Stimulated activated CD4-positive, alpha-beta T cell treated with anti-CD3 and anti-CD28 coated beads, Interleukin-1b, Interleukin-23, amount 100 ng/mL, for 1 hour (primary cell): Measurements from ENCODE around the gene KIF3C.
"Not testable (repeated sequence)": the region's sequence is repeated elsewhere in the genome, so short reads cannot be mapped to it uniquely, and the experiment has no call there.

ENCODE experiments used
- DNase-seq, 2 donors: peaks; one replicate each; pipeline ENCODE4 v3.0.0-alpha.2; 2020; ENCODE audit warnings: low read depth in 2 of 2

Gene KIF3C

DNA sequence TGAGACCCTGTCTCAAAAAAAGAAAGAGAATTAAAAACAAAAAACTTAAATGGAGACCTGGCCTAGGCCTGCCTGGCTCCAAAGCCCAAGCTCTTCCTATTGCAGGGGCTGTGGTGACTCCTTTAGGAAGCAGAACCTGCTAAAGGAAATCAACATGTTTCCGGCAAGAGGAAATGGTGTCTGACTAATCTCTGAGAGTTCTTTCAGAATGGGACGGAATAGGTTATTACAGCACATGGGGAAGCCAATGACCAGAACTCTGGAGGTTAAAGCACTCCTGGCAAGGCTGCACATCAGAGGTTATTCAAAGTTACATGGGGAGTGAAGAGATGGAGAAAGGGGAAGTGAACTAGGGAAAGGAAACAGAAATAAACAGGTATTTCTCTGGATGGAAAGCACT is 21.4 kb downstream of the KIF3C start:
- DNase-seq, result no peak

GRCh38 chr2:25960396-25960795 is 21.9 kb downstream of the KIF3C start:
- DNase-seq, result no peak

DNA sequence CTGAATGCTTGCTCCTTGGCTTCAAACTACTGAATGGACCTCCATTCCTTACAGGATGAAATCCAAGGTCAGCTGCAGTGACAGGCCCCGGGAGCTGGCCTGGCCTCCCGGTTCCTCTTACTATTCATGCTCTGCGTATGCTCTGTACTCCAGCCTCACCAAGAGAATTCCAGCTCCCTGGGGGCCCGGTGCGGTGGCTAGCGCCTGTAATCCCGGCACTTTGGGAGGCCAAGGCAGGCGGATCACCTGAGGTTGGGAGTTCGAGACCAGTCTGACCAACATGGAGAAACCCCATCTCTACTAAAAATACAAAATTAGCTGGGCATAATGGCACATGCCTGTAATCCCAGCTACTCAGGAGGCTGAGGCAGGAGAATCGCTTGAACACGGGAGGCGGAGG is 23.7 kb downstream of the KIF3C start:
- not testable (repeated sequence) for DNase-seq

GRCh38 chr2:25957743-25958142 is 24.6 kb downstream of the KIF3C start:
- no peak for DNase-seq

DNA sequence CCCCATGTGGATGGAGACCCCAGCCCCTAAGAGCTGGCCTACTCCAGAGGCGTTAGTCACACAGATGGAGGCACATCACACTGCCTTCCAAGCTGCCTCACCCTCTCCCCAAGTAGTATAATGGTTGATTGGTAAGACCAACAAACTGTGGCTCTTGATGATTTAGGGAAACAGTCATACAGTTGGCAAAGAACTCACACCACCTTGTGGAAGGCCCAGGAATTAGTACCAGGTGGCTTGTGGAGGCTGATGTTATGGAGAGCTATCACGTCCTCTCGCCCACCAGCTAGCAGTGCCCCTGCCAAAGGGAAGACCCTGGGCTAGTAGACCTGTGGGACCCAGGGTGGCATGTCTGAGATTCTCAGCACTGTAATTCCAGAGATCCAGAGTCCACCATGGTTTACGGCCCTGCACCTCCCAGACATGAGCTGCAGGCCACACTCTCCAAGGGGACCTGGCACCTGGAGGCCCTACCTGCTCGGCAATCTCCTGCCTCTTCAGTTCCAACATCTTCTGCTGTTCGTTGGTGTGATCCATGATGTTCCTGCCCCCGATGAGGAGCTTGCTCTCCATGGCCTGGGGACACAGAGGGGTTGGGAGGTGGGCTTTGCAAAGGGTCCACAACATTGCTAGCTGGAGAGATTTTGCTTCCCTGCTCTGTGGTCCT is 26.3 kb downstream of the KIF3C start:
- no peak for DNase-seq

- DNase-seq, result no peak
Observed at GRCh38 chr2:25955036-25955435, 27.3 kb downstream of the KIF3C start.

- DNase-seq, result no peak
Observed at GRCh38 chr2:25954199-25954752, 28.0 kb downstream of the KIF3C start.

- DNase-seq, result peak; percentile 29 to 51
Observed at GRCh38 chr2:25951071-25951547, 31.2 kb downstream of the KIF3C start.

DNA sequence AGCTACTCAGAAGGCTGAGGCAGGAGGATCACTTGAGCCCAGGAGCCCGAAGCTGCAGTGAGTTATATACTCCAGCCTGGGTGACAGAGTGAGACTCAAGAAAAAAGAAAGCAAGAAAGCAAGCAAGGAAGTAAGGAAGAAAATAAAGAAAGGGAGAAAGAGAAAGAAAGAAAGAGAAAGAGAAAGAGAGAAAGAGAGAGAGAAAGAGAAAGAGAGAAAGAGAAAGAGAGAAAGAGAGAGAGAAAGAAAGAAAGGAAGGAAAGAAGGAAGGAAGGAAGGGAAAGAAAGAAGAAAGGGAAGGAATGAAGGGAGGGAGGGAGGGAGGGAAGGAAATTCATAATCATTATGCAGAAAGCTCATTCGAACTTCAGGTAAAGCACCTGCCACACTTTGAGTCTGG is 33.9 kb downstream of the KIF3C start:
- DNase-seq, result no peak

- no peak for DNase-seq
Observed at GRCh38 chr2:25941042-25941441, 41.3 kb downstream of the KIF3C start.

DNA sequence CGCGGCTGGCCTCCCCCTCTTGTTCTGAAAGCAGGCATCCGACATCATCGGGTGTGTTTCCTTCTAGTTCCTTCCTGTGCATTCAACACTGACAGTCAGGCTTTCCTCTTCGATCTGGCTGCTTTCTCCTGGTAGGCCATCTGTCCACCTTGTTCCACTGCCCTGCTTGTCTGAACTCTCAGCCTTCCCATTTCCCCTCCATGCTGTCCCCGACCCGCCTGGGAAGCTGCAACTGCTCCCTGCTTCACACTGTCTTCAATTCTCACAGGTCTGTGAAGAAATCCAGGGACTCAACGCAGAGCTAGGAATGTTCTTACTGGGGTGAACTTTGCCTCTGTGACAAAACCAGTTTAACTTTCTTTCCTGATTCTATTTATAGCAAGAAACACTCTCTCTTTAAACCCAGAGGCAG is 43.0 kb downstream of the KIF3C start:
- DNase-seq, result no peak

DNA sequence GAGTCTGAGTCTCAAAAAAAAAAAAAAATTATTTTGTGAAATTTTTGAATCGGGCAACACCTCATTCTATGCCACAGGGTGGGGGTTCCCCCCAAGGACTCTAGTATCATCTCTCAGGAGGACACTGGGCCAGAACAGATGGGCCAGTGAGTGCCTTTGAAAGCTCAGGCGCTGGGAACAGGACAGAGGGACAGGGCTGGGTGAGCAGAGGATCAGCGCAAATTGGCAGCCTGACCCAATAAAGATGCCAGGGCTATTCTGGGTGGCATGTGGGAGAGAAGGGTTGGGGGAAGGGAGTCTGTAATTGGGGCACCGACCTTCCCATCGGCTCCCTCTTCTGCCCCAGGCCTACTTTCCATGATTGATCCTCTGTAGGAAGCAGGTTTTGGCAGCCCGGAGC is 44.0 kb downstream of the KIF3C start:
- no peak for DNase-seq

DNA sequence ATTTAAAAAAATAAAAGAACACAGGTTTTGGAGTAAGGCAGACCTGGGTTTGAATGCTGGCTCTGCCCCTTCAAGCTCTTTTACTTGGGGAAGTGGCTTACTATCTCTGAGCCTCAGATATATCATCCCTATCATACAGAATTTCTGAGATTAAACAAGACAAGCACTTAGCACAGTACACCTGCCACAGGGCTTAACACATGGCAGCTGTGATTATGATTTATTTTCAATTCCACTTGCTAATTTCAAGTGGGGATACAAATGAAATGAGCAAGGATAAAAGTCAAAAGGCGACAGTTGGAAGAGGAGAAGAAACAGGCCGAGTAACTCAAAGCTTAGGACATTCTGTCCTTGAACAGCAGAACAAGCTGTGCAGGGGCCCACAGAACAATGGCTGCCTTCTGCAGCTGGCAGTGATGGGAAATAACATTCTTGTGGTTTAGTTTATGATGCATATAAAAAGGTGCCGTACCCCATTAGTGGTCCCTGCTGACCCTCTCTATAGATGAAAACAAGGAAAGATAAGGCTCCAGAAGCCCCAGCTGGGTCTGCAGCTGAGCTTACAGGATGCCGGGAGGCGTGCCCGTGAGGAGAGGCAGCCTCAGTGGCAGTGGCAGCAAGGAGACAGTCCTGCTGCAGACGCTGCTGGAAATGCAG is 45.3 kb downstream of the KIF3C start:
- no peak for DNase-seq

DNA sequence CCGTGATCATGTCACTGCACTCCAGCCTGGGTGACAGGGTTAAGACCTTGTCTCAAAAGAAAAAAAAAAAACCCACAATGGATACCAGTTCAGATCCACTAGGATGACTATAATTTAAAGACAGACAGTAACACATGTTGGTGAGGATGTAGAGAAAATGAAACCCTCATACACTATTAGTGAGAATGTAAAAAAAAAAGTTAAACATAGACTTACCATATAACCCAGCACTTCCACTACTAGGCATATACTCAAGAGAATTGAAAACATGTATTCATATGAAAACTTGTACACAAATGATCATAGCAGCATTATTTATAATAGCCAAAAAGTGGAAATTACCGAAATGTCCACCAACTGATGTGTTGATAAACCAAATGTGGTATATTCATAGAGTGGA is 48.7 kb downstream of the KIF3C start:
- DNase-seq, result no peak

DNA sequence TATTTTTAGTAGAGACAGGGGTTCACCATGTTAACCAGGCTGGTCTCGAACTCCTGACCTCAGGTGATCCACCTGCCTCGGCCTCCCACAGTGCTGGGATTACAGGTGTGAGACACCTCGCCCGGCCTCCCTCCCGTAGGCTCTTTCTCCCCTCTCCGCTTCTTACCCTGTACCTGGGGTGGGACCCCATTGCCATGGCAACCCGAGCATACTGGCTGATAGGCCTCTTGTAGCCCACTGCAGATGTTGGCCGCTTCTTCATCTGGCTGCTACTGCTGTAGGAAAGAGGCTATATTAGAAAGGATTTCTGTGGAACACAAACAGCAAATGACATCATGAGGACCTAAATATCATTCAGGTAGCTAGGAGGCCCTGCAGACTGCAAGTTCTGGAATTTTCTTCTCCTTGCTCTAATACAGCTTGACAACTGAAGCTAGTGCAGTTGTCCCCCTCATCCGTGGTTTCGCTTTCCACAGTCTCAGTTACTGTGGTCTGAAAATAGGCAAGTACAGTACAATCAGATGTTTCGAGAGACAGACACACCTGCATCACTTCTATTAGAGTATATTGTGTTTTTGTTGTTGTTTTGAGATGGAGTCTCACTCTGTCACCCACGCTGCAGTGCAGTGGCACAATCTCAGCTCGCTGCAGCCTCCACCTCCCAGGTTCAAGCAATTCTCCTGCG is 52.4 kb downstream of the KIF3C start:
- DNase-seq, result no peak

GRCh38 chr2:25928668-25929067 is 53.6 kb downstream of the KIF3C start:
- no peak for DNase-seq

DNA sequence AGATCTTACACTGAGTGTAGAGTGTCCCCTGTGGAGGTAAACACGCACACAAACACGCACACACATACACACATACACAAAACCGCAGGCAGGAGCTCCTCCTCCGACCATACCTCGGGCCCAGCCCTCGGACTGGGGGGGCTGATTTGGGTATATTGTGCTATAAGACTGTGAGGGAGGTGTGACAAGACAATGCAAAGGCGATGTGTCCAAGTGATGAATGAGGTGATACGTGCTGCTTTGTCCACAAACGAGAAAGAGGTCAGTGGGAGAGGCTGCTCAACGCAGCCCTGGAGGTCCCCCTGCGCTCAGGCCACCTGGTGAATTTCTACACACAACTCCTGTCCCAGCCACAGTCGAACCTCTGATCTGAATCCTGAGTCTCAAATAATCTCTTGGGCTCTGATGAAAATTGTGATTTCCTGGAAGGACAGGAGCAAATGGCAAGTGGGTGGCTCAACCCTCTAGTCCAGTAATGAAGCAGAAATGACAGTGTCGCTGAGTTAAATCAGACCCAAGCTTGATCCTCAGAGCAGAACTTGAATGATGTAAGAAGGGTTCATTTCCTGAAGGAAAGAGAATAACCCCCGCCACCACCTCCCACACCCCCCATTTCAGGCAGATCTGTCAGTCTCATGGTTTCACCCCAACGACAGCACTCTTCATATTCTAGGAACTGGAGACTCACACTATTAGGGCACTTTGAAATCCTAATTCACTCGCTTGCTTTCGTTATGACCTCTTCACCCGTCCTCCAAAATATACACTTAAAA is 55.1 kb downstream of the KIF3C start:
- no peak for DNase-seq

DNA sequence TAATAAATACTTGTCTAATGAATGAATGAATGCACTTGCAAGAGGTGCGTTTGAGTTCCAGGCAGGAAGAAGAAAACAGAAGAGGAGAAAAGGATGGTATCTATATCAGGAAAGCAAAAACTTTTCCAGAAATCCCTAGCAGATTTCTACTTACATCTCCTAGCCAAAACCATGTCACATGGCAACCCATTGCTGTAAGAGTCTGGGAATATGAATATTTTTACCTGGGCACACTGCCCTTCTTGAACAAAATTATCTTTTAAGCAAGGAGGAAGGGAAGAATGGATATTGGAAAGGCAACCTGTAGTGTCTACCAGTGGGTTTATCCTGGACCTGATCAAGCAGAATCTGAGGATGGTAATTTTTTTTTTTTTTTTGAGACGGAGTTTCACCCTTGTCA is 59.8 kb downstream of the KIF3C start:
- no peak for DNase-seq

- no peak for DNase-seq
Observed at GRCh38 chr2:25920786-25921415, 61.4 kb downstream of the KIF3C start.

- DNase-seq, result no peak
Observed at GRCh38 chr2:25920336-25920735, 62.0 kb downstream of the KIF3C start.

DNA sequence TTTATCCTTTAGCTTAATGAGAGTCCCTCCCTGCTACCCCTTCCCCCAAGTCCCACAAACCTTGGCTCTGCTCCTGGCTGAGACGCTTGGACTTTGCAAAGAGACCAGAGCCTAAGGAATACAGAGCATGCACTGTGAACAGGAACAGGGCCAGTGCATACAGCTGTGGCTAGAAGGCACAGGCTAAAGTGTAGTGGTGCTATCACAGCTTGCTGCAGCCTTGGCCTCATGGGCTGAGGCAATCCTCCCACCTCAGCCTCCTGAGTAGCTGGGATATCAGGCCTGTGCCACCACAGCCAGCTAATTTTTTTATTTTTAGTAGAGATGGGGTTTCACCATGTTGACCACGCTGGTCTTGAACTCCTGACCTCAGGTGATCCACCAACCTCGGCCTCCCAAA is 64.5 kb downstream of the KIF3C start:
- no peak for DNase-seq
